HT1080 (cell line): Measurements from ENCODE around the gene OIP5. TPM values are rescaled to one million over a fixed set of nuclear protein-coding genes. Genes with fewer than 3 reads are reported as not detected.
"Not testable (repeated sequence)": the region's sequence is repeated elsewhere in the genome, so short reads cannot be mapped to it uniquely, and the experiment has no call there.

Experiments used
- DNase-seq: peaks from one replicate; pipeline ENCODE4 v3.0.0-alpha.2; 2015; ENCODE audit warnings: low read depth
- polyA plus RNA-seq, 2 experiments: library from polyadenylated mRNA; depleted of rRNA; stranded (reverse); fragments of >200 nt; gene quantifications; 2 replicates each; pipeline ENCODE4 v1.2.3, GENCODE V29; 2015
- total RNA-seq: library from RNA; depleted of rRNA; stranded (reverse); fragments of >200 nt; shearing (Covaris generic); gene quantifications from 2 replicates; pipeline ENCODE4 v1.2.3, GENCODE V29; 2014; rRNA removed

Gene OIP5
- total RNA-seq = 35.8 and 37.5 TPM in 2 replicates
- polyA plus RNA-seq (2015; cell fraction: cytosol; rRNA removed) = 29.4 and 32.5 TPM in 2 replicates
- 13.3 and 16.1 TPM in 2 replicates for polyA plus RNA-seq (2015; cell fraction: nucleus; rRNA removed)

GRCh38 chr15:41332194-41333025 is at the start of gene OIP5, which contains the start of gene NUSAP1:
Gene OIP5, minus strand, starts transcription at chr15:41332591. Its CDS starts 30 bp downstream, at chr15:41332561.
Gene NUSAP1, plus strand, starts transcription at chr15:41332881. Its CDS starts 77 bp downstream, at chr15:41332958.
- peak; percentile 99 for DNase-seq

GRCh38 chr15:41377978-41378377 is 45.6 kb upstream of the OIP5 start:
- DNase-seq = no peak

GRCh38 chr15:41367418-41367817 is 35.0 kb upstream of the OIP5 start:
- DNase-seq = no peak

- no peak for DNase-seq
These were observed 22.0 kb upstream of the OIP5 start for GRCh38 chr15:41354371-41354770.

GRCh38 chr15:41350057-41350717 is 17.8 kb upstream of the OIP5 start:
- no peak for DNase-seq

GRCh38 chr15:41347236-41347635 is 14.8 kb upstream of the OIP5 start:
- no peak for DNase-seq

- peak; percentile 3 for DNase-seq
These were observed 9.1 kb upstream of the OIP5 start for GRCh38 chr15:41341519-41341918.

- no peak for DNase-seq
These were observed 7.9 kb upstream of the OIP5 start for GRCh38 chr15:41340189-41340695.

- DNase-seq = no peak
These were observed 5.5 kb upstream of the OIP5 start for GRCh38 chr15:41337631-41338522.

- DNase-seq = no peak
These were observed 4.7 kb upstream of the OIP5 start for GRCh38 chr15:41337047-41337446.

- DNase-seq = no peak
These were observed 4.2 kb upstream of the OIP5 start for GRCh38 chr15:41336549-41336948.

GRCh38 chr15:41334293-41335120 is 2.1 kb upstream of the OIP5 start:
- DNase-seq = no peak

GRCh38 chr15:41333026-41333562 is 703 bp upstream of the OIP5 start:
- no peak for DNase-seq

GRCh38 chr15:41331833-41332193 is 578 bp downstream of the OIP5 start:
- DNase-seq = peak; percentile 67

GRCh38 chr15:41331281-41331680 is 1.1 kb downstream of the OIP5 start:
- no peak for DNase-seq

GRCh38 chr15:41323611-41324010 is 8.8 kb downstream of the OIP5 start:
- DNase-seq = no peak

GRCh38 chr15:41320805-41321330 is 11.5 kb downstream of the OIP5 start:
- DNase-seq = not testable (repeated sequence)

- no peak for DNase-seq
These were observed 23.0 kb downstream of the OIP5 start for GRCh38 chr15:41309226-41309905.

- no peak for DNase-seq
These were observed 24.7 kb downstream of the OIP5 start for GRCh38 chr15:41307679-41308078.
